Fibroblast of lung (primary cell): ENCODE measurements around the gene PMIS2. TPM values are rescaled to one million over a fixed set of nuclear protein-coding genes. Genes with fewer than 3 reads are reported as not detected.

Experiments used
- DNase-seq, 2 donors: peaks; one replicate each; pipeline versions ENCODE4 v3.0.0 to v3.0.0-alpha.2; 2010; ENCODE audit warnings: low read depth in 2 of 2
- H2AFZ ChIP-seq: 2 replicates; pipeline ENCODE4 v1.5.1; 2012; ENCODE audit warnings: low read length, control low read depth, inconsistent platforms
- H3K27ac ChIP-seq: 2 replicates; pipeline ENCODE4 v1.5.1; 2011; ENCODE audit warnings: low read length, control low read depth; ENCODE audit not compliant: insufficient read depth
- H3K27me3 ChIP-seq: 2 replicates; pipeline ENCODE4 v1.5.1; 2011; ENCODE audit warnings: mild to moderate bottlenecking, low read length; ENCODE audit not compliant: control insufficient read depth, insufficient read depth
- H3K36me3 ChIP-seq: 2 replicates; pipeline ENCODE4 v1.5.1; 2011; ENCODE audit warnings: low read length; ENCODE audit not compliant: control insufficient read depth, insufficient read depth
- H3K4me1 ChIP-seq: 2 replicates; pipeline ENCODE4 v1.5.1; 2011; ENCODE audit warnings: low read length; ENCODE audit not compliant: control insufficient read depth, insufficient read depth; ENCODE audit errors: extremely low read depth
- H3K4me2 ChIP-seq: 2 replicates; pipeline ENCODE4 v1.5.1; 2011; ENCODE audit warnings: low read length, control low read depth; ENCODE audit not compliant: insufficient read depth; ENCODE audit errors: extremely low read depth
- H3K4me3 ChIP-seq, 4 experiments: fragments of 200-600 bp in 1 of 4; sonication (generic) in 1 of 4; replicated peaks in 1 of 4; 2 replicates each; pipeline ENCODE4 v1.5.1; 2011 to 2016; ENCODE audit warnings: low read length in 4 of 4, low read depth in 3 of 4, mild to moderate bottlenecking in 3 of 4, control low read depth in 2 of 4, inconsistent platforms in 1 of 4, mixed read lengths in 1 of 4; ENCODE audit not compliant: insufficient read depth in 1 of 4; ENCODE audit errors: control extremely low read depth in 1 of 4
- H3K79me2 ChIP-seq: 2 replicates; pipeline ENCODE4 v1.5.1; 2012; ENCODE audit warnings: mild to moderate bottlenecking, low read length, inconsistent platforms; ENCODE audit not compliant: control insufficient read depth, insufficient read depth
- H3K9ac ChIP-seq: 2 replicates; pipeline ENCODE4 v1.5.1; 2011; ENCODE audit warnings: mild to moderate bottlenecking, low read length, control low read depth; ENCODE audit not compliant: insufficient read depth
- H3K9me3 ChIP-seq: 2 replicates; pipeline ENCODE4 v1.5.1; 2012; ENCODE audit warnings: low read depth, low read length; ENCODE audit not compliant: control insufficient read depth, insufficient read depth
- H4K20me1 ChIP-seq: 2 replicates; pipeline ENCODE4 v1.5.1; 2011; ENCODE audit warnings: low read length; ENCODE audit not compliant: control insufficient read depth, insufficient read depth; ENCODE audit errors: extremely low read depth
- CTCF ChIP-seq, 2 donors: IDR thresholded peaks in 1 of 2; conservative IDR thresholded peaks in 1 of 2; 1 replicate in 1 of 2; 2 replicates in 1 of 2; pipeline ENCODE4 v1.5.1; 2011 to 2012; ENCODE audit warnings: low read length in 2 of 2, control low read depth in 1 of 2, inconsistent platforms in 1 of 2, low read depth in 1 of 2, mild to moderate bottlenecking in 1 of 2
- EZH2 ChIP-seq: IDR thresholded peaks from 2 replicates; pipeline ENCODE4 v1.5.1; 2012; ENCODE audit warnings: low read length, control low read depth, mild to moderate bottlenecking; ENCODE audit errors: missing control alignments
- polyA plus RNA-seq, 2 donors: library from polyadenylated mRNA; depleted of rRNA in 1 of 2; stranded (reverse) in 1 of 2; unstranded in 1 of 2; fragments of >200 nt; gene quantifications; 2 replicates each; pipeline ENCODE4 v1.2.1, GENCODE V29; 2011 to 2012; ENCODE audit warnings: missing spikeins in 1 of 2
- total RNA-seq: library from RNA; depleted of rRNA; stranded (reverse); fragments of >200 nt; gene quantifications from 2 replicates; pipeline ENCODE4 v1.2.1, GENCODE V29; 2014

The PMIS2 gene
- total and polyA plus RNA-seq, 2 donors (not counting 1 experiment from before 2014, with no cell fraction given): not detected

GRCh38 chr19:35629332-35629633 is 43.3 kb downstream of the PMIS2 start:
- TF ChIP-seq EZH2 (no peak), CTCF (conservative IDR thresholded peaks at IDR 0.05 in 1 of 2, IDR thresholded peaks at IDR 0.05 in 1 of 2; ENCODE audit: low read depth in 1 of 2, low read length in 2 of 2) (no peak)
- peak overlapping the region; percentile 73 for H2AFZ ChIP-seq
- peak overlapping the region; percentile 75 to 100 (median 96) for H3K4me3 ChIP-seq
- H3K27ac ChIP-seq: peak overlapping the region; percentile 95
- H3K36me3 ChIP-seq: peaks cover 13% of the 10 kb centered on the region
- no peak for DNase-seq
- H3K79me2 ChIP-seq: peaks cover 14% of the 10 kb centered on the region
- no peaks in the 10 kb centered on the region for H4K20me1 ChIP-seq
- H3K27me3 ChIP-seq: no peaks in the 10 kb centered on the region
- H3K9ac ChIP-seq: peak overlapping the region; percentile 96
- H3K4me2 ChIP-seq: peak overlapping the region; percentile 100
- peaks cover 6% of the 10 kb centered on the region for H3K4me1 ChIP-seq
- H3K9me3 ChIP-seq: no peaks in the 10 kb centered on the region

GRCh38 chr19:35633727-35634440 is 47.9 kb downstream of the PMIS2 start:
- H3K4me3 ChIP-seq: no peak overlapping the region
- peaks cover 3% of the 10 kb centered on the region for H3K4me1 ChIP-seq
- H3K27ac ChIP-seq: no peak overlapping the region
- H3K79me2 ChIP-seq: peaks cover 14% of the 10 kb centered on the region
- H3K9me3 ChIP-seq: no peaks in the 10 kb centered on the region
- H2AFZ ChIP-seq: no peak overlapping the region
- no peak overlapping the region for H3K4me2 ChIP-seq
- H3K27me3 ChIP-seq: no peaks in the 10 kb centered on the region
- peaks cover 30% of the 10 kb centered on the region for H3K36me3 ChIP-seq
- no peak overlapping the region for H3K9ac ChIP-seq
- DNase-seq: no peak
- no peaks in the 10 kb centered on the region for H4K20me1 ChIP-seq
- TF ChIP-seq CTCF (conservative IDR thresholded peaks at IDR 0.05 in 1 of 2, IDR thresholded peaks at IDR 0.05 in 1 of 2; ENCODE audit: low read depth in 1 of 2, low read length in 2 of 2) (no peak), EZH2 (no peak)

- Histone ChIP-seq H4K20me1 (no peaks in the 10 kb centered on the region), H3K4me1 (no peaks in the 10 kb centered on the region), H3K79me2 (no peaks in the 10 kb centered on the region), H3K4me2 (no peak overlapping the region), H3K36me3 (peaks cover 27% of the 10 kb centered on the region), H3K9me3 (no peaks in the 10 kb centered on the region), H3K9ac (no peak overlapping the region), H3K27me3 (no peaks in the 10 kb centered on the region), H2AFZ (no peak overlapping the region), H3K4me3 (no peak overlapping the region), H3K27ac (no peak overlapping the region)
- no peak for TF ChIP-seq EZH2
- TF ChIP-seq CTCF (conservative IDR thresholded peaks at IDR 0.05 in 1 of 2, IDR thresholded peaks at IDR 0.05 in 1 of 2; ENCODE audit: low read depth in 1 of 2, low read length in 2 of 2): no peak
- no peak for DNase-seq
Measured at GRCh38 chr19:35636651-35637050, 50.7 kb downstream of the PMIS2 start.

Other genes with a start within 250 kb of the PMIS2 start
- gene FFAR1, start 238.3 kb upstream of the PMIS2 start, total RNA-seq: not detected in 2 replicates
- not detected in 2 replicates for gene FFAR1, start 238.3 kb upstream of the PMIS2 start, polyA plus RNA-seq
- gene FFAR3, start 227.7 kb upstream of the PMIS2 start, total RNA-seq: not detected in 2 replicates
- gene FFAR3, start 227.7 kb upstream of the PMIS2 start, polyA plus RNA-seq: not detected in 2 replicates
- not detected in 2 replicates for gene GPR42, start 215.1 kb upstream of the PMIS2 start, total RNA-seq
- not detected in 2 replicates for gene GPR42, start 215.1 kb upstream of the PMIS2 start, polyA plus RNA-seq
- gene FFAR2, start 137.9 kb upstream of the PMIS2 start, total RNA-seq: not detected in 2 replicates
- gene FFAR2, start 137.9 kb upstream of the PMIS2 start, polyA plus RNA-seq: not detected in 2 replicates
- gene KRTDAP, start 95.7 kb upstream of the PMIS2 start, total RNA-seq: not detected in 2 replicates
- gene KRTDAP, start 95.7 kb upstream of the PMIS2 start, polyA plus RNA-seq: not detected in 2 replicates
- gene DMKN, start 72.5 kb upstream of the PMIS2 start, total RNA-seq: 14.2 and 29.3 TPM in 2 replicates
- gene DMKN, start 72.5 kb upstream of the PMIS2 start, polyA plus RNA-seq: 2.1 and 2.8 TPM in 2 replicates
- gene SBSN, start 57.9 kb upstream of the PMIS2 start, total RNA-seq: 4.1 and 9.0 TPM in 2 replicates
- gene SBSN, start 57.9 kb upstream of the PMIS2 start, polyA plus RNA-seq: 1.6 TPM in 2 replicates
- not detected in 2 replicates for gene GAPDHS, start 52.7 kb upstream of the PMIS2 start, total RNA-seq
- gene GAPDHS, start 52.7 kb upstream of the PMIS2 start, polyA plus RNA-seq: not detected in 2 replicates
- 79.6 and 95.3 TPM in 2 replicates for gene TMEM147, start 40.5 kb upstream of the PMIS2 start, total RNA-seq
- 72.4 and 76.2 TPM in 2 replicates for gene TMEM147, start 40.5 kb upstream of the PMIS2 start, polyA plus RNA-seq
- not detected in 2 replicates for gene ATP4A, start 22.5 kb upstream of the PMIS2 start, total RNA-seq
- gene ATP4A, start 22.5 kb upstream of the PMIS2 start, polyA plus RNA-seq: not detected in 2 replicates
- 3.9 and 4.0 TPM in 2 replicates for gene HAUS5, start 26.6 kb downstream of the PMIS2 start, total RNA-seq
- gene HAUS5, start 26.6 kb downstream of the PMIS2 start, polyA plus RNA-seq: 2.5 and 4.7 TPM in 2 replicates
- gene RBM42, start 42.9 kb downstream of the PMIS2 start, total RNA-seq: 29.9 and 32.1 TPM in 2 replicates
- gene RBM42, start 42.9 kb downstream of the PMIS2 start, polyA plus RNA-seq: 32.9 and 43.0 TPM in 2 replicates
- 0.50 and 0.51 TPM in 2 replicates for gene ETV2, start 55.6 kb downstream of the PMIS2 start, total RNA-seq
- gene ETV2, start 55.6 kb downstream of the PMIS2 start, polyA plus RNA-seq: 0.12 and 0.18 TPM in 2 replicates
- gene COX6B1, start 62.1 kb downstream of the PMIS2 start, total RNA-seq: 194 and 279 TPM in 2 replicates
- 382 and 499 TPM in 2 replicates for gene COX6B1, start 62.1 kb downstream of the PMIS2 start, polyA plus RNA-seq
- gene UPK1A, start 80.3 kb downstream of the PMIS2 start, total RNA-seq: not detected in 2 replicates
- gene UPK1A, start 80.3 kb downstream of the PMIS2 start, polyA plus RNA-seq: 0.06 and 0.27 TPM in 2 replicates
- gene ZBTB32, start 118.4 kb downstream of the PMIS2 start, total RNA-seq: not detected in 2 replicates
- not detected in 2 replicates for gene ZBTB32, start 118.4 kb downstream of the PMIS2 start, polyA plus RNA-seq
- gene KMT2B, start 131.8 kb downstream of the PMIS2 start, total RNA-seq: 3.9 and 5.4 TPM in 2 replicates
- gene KMT2B, start 131.8 kb downstream of the PMIS2 start, polyA plus RNA-seq: 7.4 and 12.5 TPM in 2 replicates
- 0.17 and 0.51 TPM in 2 replicates for gene IGFLR1, start 156.3 kb downstream of the PMIS2 start, total RNA-seq
- 0.75 and 2.1 TPM in 2 replicates for gene IGFLR1, start 156.3 kb downstream of the PMIS2 start, polyA plus RNA-seq
- gene U2AF1L4, start 159.2 kb downstream of the PMIS2 start, total RNA-seq: 5.9 and 9.1 TPM in 2 replicates
- 11.9 and 13.8 TPM in 2 replicates for gene U2AF1L4, start 159.2 kb downstream of the PMIS2 start, polyA plus RNA-seq
- 15.7 and 16.0 TPM in 2 replicates for gene PSENEN, start 159.5 kb downstream of the PMIS2 start, total RNA-seq
- gene PSENEN, start 159.5 kb downstream of the PMIS2 start, polyA plus RNA-seq: 31.4 and 35.5 TPM in 2 replicates
- gene LIN37, start 162.4 kb downstream of the PMIS2 start, total RNA-seq: 6.4 and 10.0 TPM in 2 replicates
- 8.5 and 10.3 TPM in 2 replicates for gene LIN37, start 162.4 kb downstream of the PMIS2 start, polyA plus RNA-seq
- 47.8 and 54.3 TPM in 2 replicates for gene HSPB6, start 170.9 kb downstream of the PMIS2 start, total RNA-seq
- 53.1 and 71.0 TPM in 2 replicates for gene HSPB6, start 170.9 kb downstream of the PMIS2 start, polyA plus RNA-seq
- gene PROSER3, start 172.0 kb downstream of the PMIS2 start, total RNA-seq: 2.6 and 3.8 TPM in 2 replicates
- gene PROSER3, start 172.0 kb downstream of the PMIS2 start, polyA plus RNA-seq: 8.1 and 12.9 TPM in 2 replicates
- 2.1 and 2.3 TPM in 2 replicates for gene ARHGAP33, start 189.4 kb downstream of the PMIS2 start, total RNA-seq
- gene ARHGAP33, start 189.4 kb downstream of the PMIS2 start, polyA plus RNA-seq: 0.58 and 1.7 TPM in 2 replicates
- gene PRODH2, start 226.7 kb downstream of the PMIS2 start, total RNA-seq: not detected in 2 replicates
- not detected in 2 replicates for gene PRODH2, start 226.7 kb downstream of the PMIS2 start, polyA plus RNA-seq